Measurements from ENCODE around the gene PTDSS2. TPM values are rescaled to one million over a fixed set of nuclear protein-coding genes. Genes with fewer than 3 reads are reported as not detected.
A peak's percentile ranks its signal among the peaks of the same experiment; 100 is the strongest.

PTDSS2 gene
- total RNA-seq, 2 donors from 2014 or later: 16.3 to 16.7 TPM

DNA sequence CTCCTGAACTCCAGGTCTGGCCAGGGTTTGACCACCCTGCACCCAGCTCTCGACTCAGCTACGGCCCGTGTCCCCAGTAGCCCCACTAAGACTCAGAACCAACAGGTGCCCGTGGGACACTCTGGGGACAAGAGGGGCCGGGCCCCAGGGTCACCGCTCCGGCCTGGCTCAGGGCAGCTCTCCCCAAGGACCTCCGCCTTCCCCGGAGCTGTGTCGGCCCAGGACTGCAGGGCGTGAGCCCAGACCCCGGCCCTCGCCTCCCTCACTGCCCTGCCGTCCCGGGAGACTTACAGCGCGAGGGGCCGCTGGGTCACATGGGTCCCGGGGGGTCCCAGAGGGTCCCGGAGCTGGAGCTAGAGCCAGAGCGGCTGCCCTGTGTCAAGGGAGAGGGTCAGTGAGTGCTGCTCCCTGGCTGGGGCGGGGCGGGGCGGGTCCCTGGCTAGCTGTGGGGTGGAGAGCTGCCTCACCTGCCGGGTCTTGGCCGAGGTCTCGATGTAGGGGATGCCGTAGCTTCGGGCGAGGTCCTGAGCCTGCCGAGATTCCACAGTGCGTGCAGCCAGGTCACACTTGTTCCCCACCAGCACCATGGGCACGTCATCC, 83.0 kb downstream of the PTDSS2 start:
- intact Hi-C loops (cut with DNase I): no loop called here
- no peak for DNase-seq (ENCODE audit: low spot score)

DNA sequence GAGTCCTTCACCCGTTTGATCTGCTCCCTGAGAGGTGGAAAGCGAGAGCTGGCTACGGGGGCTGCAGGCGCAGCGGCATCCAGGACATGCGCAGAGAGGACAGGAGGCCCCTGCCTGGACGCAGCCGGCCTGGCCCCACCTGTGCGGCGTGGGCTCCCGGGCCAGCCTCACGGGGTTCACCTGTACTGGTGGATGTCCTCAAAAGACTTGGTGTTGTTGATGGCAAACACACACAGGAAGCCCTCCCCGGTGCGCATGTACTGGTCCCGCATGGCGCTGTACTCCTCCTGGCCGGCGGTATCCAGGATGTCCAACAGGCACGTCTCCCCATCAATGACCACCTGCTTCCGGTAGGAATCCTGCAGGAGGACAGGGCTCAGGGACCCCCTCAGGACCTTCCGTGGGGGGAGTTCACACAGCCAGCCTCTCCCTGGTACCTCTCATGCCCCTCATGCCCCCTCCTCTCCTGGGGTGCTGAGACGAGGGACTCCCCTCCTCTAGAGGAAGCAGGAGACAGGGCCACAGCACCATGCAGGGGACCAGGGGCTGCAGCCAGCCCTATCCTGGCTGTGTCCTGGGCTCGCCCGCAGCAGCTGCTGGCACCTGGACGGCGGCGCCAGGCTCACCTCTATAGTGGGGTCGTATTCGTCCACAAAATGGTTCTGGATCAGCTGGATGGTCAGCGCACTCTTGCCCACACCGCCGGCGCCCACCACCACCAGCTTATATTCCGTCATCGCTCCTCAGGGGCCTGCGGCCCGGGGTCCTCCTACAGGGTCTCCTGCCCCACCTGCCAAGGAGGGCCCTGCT, 83.7 kb downstream of the PTDSS2 start:
- intact Hi-C loops (cut with DNase I): no loop called here
- no peak for DNase-seq (ENCODE audit: low spot score)

DNA sequence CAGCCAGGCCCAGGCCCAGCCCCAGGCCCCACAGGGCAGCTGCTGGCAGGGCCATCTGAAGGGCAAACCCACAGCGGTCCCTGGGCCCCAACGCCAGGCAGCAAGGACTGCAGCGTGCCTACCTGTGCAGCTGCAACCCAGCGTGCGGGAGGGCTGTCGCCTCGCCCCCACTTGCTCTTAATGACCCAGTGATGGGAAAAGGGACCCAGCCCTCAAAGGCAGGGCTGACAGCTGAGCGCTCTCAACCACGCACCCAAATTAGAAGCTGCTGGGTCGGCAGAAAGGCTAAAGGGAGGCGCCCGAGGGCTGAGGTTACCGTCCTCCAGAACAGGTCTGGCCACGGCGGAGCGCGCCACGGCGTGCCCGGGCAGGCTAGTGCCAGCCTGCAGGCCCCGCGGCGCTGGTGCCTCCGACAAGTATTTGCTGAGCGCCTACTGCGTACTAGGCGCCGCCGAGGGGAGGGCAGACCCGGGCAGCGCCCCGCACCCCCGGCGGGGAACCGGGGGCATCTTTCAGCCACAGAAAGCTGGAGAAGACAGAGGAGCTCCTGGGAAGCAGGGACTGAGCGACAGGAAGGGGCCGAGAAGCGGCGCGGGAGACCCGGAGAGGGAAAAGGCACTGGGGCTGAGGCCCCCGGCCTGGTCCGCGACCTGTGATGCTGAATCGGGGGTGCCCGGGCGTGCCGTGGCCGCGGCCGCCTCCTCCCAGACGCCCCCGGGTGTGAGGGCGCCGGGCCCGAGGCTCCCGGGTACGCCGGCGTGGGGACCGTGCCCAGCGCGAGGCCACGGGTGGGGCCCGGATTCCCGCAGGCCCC, 84.5 kb downstream of the PTDSS2 start:
- peak; percentile 82 for DNase-seq (ENCODE audit: low spot score)
- intact Hi-C loops (cut with DNase I): no loop called here

DNA sequence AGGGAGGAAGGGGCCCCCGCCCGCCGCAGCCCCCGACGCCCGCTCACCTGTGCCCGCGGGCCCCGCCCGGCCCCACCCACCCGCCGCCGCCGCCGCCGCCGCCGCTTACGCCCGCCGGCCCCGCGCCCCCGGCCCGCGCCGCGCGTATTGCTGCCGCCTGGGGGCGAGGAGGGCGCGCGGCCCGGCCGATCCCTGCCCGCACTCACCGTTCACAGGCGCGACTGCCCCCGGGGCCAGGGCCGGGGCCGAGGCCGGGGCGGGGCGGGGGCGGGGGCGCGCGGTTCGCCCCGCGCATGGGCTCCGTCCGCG, 85.1 kb downstream of the PTDSS2 start:
- intact Hi-C loops (cut with DNase I): no loop called here
- DNase-seq (ENCODE audit: low spot score): no peak

DNA sequence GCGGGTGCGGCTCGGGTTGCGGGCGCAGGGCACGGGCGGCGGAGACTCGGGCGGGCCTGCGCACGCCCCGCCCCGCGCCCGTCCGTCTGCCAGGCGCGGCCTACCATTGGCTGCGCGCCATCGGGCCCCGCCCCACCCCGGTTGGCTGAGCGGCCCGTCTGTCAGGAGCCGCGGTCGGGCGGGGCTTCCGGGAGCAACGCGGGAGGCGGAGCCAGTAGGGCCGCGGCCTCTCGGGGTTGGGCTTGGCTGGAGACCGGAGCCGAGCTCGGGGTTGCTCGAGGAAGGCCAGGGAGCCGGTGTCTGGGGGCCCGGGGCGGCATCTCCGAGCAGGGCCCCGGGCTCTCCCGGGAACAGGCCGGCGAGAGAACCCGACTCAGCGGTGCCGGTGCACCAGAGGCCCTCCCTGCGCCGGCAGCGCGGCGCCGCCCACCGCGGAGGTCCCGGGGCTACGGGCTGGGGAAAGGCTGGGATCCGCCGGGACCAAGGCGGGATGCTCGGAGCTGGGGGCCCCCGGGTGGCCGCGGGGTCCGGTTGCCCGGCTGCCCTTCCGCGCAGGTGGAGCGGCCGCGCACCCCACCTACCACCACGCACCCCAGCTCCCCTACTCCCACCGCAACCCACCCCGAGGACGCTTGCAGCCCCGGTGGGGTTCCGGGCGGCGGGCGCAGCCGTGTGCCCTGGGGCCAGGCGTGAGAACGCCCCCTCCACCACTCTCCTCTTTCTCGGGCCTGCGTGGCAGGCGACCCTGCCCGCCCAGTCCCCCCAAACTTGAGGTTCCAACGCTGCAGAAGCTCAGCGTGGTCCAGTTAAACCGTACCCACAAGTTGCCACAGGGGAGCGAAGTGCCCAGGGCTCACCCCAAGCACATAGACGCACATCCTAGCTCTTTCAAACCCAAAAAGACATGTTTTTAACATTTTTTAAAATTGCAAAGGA, 85.7 kb downstream of the PTDSS2 start, which contains the start of gene HRAS:
HRAS (minus strand) TSS at position 58 of the 936 bp plus-strand sequence.
- peak; percentile 98 for DNase-seq (ENCODE audit: low spot score)
- intact Hi-C loops (cut with DNase I): no loop called here

DNA sequence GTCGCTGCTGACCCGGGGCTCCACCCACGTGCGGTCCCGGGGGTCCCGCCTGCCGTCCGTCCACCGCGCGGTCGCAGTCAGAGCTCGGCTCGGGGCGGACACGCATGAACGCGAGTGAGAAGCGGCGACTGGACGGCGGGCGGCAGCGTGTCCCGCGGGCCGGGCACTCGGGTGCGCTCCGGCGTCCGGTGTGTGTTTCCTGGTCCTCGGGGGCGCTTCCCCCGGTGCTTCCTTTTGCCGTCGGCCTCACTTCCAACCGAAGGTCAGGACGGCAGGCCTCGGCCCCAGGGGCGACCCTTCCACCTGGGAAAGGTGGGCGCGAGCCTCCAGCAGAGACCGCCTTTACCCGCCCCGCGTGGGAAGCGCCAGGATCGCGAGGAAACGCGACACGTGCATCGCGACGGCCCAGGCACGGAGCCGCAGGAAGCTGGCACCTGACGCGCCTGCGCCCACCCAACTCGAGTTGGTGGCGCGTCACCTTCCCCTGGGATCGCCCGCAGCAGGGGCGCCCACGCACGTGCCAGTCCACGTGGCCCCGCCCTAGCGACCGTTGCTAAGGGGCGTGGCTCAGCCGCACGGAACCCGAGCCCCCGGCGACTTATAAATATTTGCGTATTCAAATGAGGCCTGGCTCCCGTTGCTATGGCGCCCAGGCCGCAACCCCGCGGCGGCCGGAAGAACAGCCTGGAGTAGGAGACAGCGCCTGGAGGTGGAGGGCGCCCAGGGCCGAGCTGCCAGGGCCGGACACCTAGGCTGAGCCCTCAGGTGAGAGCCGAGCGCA, 87.0 kb downstream of the PTDSS2 start, which contains the start of gene LRRC56:
LRRC56 (plus strand) TSS at position 687 of the 781 bp plus-strand sequence. CDS start 3,158 bp downstream, outside the sequence.
- DNase-seq (ENCODE audit: low spot score): peak; percentile 90
- intact Hi-C loops (cut with DNase I): no loop called here

DNA sequence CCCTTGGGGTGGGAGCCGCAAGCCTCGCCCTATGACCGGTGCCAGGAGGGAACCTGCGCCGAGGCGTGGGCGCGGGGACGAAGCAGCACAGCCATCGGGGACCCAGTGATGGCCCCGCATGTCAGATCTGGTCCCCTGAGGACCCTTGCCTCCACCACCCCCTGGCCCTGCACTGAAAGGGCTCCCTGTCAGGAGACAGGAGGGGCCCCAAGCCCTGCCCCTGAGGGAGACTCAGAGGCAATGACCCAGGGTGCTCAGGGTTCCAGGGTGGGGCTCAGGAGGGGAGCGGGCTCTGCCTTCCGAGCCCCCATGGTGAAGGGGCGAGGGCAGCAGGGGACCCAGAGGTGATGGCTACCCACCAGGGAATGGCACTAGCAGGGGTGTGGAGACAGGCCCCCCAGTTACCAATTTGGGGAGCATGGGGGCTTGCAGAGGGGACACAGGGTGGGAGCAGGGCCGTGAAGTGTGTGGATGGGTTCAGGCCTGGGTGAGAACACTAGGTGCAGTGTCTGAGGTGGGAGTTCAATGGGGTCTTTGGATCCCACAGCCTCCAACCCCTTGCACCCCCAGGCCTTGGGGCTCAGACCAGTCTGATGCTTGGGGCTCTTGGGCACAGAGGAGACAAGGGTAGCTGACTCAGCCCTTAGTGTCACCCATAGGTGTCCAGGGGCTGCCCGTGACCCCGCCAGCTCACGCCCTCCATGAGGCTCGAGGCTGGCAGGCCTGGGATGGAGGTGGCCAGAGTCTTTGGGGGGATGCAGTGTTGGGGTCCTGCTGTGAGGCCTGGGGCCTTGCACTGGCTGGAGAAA, 87.7 kb downstream of the PTDSS2 start:
- peak; percentile 80 for DNase-seq (ENCODE audit: low spot score)
- intact Hi-C loops (cut with DNase I): no loop called here

DNA sequence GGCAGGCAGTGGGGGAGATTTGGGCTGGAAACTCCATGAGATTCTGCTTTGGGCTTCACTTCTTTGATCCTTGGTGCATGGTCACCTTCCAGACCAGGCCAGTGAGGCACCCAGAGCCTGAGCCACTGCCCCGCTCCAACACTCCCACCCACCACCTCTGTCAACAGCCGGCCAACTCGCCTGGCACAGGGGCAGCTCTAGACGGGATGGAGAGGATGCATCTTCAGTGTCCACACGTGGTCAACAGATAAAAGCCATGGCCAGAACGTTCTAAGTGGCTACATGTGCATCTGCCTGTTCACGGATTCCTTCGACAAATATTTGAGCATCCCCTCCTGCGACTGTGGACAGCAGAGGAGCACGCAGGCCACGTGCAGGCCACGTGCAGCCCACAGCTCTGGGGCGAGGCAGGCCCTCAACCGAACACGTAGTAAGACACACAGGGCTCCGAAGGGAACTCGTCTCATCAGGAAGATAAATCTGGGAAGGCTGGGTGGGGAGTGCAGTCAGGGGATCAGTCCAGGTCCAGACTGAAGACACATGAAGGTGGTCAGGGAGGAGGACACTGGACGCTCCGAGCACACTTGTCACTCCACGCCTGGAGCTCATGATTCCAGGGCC, 88.5 kb downstream of the PTDSS2 start:
- intact Hi-C loops (cut with DNase I): no loop called here

DNA sequence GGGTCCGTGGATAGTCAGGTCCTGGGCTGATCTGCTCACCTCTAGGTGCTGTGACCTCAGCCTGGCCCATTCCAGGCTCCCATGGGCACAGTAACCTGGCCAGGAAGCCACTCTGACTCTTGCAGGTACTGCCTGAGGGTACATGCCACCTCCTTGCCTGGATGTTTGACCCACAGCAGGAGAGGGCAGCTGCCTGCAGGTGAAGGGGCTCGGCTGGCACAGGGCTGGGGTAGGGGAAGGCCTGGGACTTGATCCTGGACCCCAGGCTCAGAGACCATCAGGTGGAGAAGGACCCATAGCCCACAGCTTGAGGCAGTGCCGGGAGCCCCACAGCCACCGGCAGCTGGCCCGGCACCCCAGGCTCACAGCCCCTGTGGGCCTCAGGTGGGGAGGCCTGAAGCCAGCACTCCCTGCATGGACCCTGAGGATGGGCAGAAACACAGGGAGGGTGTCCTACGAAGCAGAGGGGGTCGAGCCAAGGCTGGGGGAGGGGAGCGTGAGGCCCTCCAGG, 89.9 kb downstream of the PTDSS2 start:
- DNase-seq (ENCODE audit: low spot score): no peak
- intact Hi-C loops (cut with DNase I): no loop called here

More for the DNA sequence above, 88.5 kb downstream of the PTDSS2 start:
- no peak for DNase-seq (ENCODE audit: low spot score)

Other genes with a start within 250 kb of the PTDSS2 start
- 10 to 100 TPM; 37.5 to 39.1 TPM for gene BET1L, start 242.9 kb upstream of the PTDSS2 start, total RNA-seq
- gene RIC8A, start 242.6 kb upstream of the PTDSS2 start, total RNA-seq: 10 to 100 TPM; 73.8 to 87.5 TPM
- 10 to 100 TPM in 1 of 2 donors, 1 to 10 TPM in 1; 9.1 to 13.3 TPM for gene SIRT3, start 213.9 kb upstream of the PTDSS2 start, total RNA-seq
- gene PSMD13, start 213.3 kb upstream of the PTDSS2 start, total RNA-seq: 10 to 100 TPM; 83.2 to 89.6 TPM
- gene NLRP6, start 171.9 kb upstream of the PTDSS2 start, total RNA-seq: under 1 TPM; 0.38 to 0.42 TPM
- gene PGGHG, start 161.2 kb upstream of the PTDSS2 start, total RNA-seq: 10 to 100 TPM; 18.8 to 20.7 TPM
- not detected for gene IFITM5, start 150.8 kb upstream of the PTDSS2 start, total RNA-seq
- gene IFITM2, start 142.5 kb upstream of the PTDSS2 start, total RNA-seq: 100 to 1,000 TPM; 647 to 724 TPM
- 100 to 1,000 TPM; 205 to 275 TPM for gene IFITM1, start 136.2 kb upstream of the PTDSS2 start, total RNA-seq
- 1,000 to 10,000 TPM; 1,080 to 1,276 TPM for gene IFITM3, start 129.4 kb upstream of the PTDSS2 start, total RNA-seq
- gene B4GALNT4, start 80.8 kb upstream of the PTDSS2 start, total RNA-seq: 1 to 10 TPM in 1 of 2 donors, under 1 TPM in 1; 0.52 to 1.8 TPM
- gene PKP3, start 56.1 kb upstream of the PTDSS2 start, total RNA-seq: under 1 TPM in 1 of 2 donors, not detected in 1; 0.10 TPM
- 10 to 100 TPM; 30.7 to 45.2 TPM for gene SIGIRR, start 35.3 kb upstream of the PTDSS2 start, total RNA-seq
- gene ANO9, start 8.3 kb upstream of the PTDSS2 start, total RNA-seq: under 1 TPM; 0.57 to 0.93 TPM
- gene RNH1, start 57.0 kb downstream of the PTDSS2 start, total RNA-seq: 100 to 1,000 TPM; 197 to 209 TPM
- 10 to 100 TPM; 37.2 to 48.5 TPM for gene HRAS, start 85.3 kb downstream of the PTDSS2 start, total RNA-seq
- under 1 TPM; 0.43 to 0.56 TPM for gene LRRC56, start 87.2 kb downstream of the PTDSS2 start, total RNA-seq
- gene LMNTD2, start 110.5 kb downstream of the PTDSS2 start, total RNA-seq: under 1 TPM; 0.43 to 0.56 TPM
- gene RASSF7, start 110.7 kb downstream of the PTDSS2 start, total RNA-seq: 1 to 10 TPM; 2.1 to 2.6 TPM
- 10 to 100 TPM; 18.3 to 20.8 TPM for gene PHRF1, start 126.2 kb downstream of the PTDSS2 start, total RNA-seq
- 10 to 100 TPM; 10.3 to 16.4 TPM for gene IRF7, start 165.7 kb downstream of the PTDSS2 start, total RNA-seq
- gene CDHR5, start 174.7 kb downstream of the PTDSS2 start, total RNA-seq: under 1 TPM in 1 of 2 donors, not detected in 1; 0.10 TPM
- not detected for gene SCT, start 176.9 kb downstream of the PTDSS2 start, total RNA-seq
- gene DRD4, start 187.0 kb downstream of the PTDSS2 start, total RNA-seq: under 1 TPM; 0.48 to 0.51 TPM
- gene DEAF1, start 244.9 kb downstream of the PTDSS2 start, total RNA-seq: 10 to 100 TPM; 22.9 to 25.5 TPM
- 10 to 100 TPM; 13.5 to 19.3 TPM for gene TMEM80, start 245.5 kb downstream of the PTDSS2 start, total RNA-seq

Data from posterior vena cava (tissue), 2 donors.